HepG2 (cell line): Measurements from ENCODE around the gene PFDN2. TPM values are rescaled to one million over a fixed set of nuclear protein-coding genes. Genes with fewer than 3 reads are reported as not detected.

Experiments used
- ATF5 ChIP-seq: sonication (generic); formaldehyde crosslinking; IDR thresholded peaks from 2 replicates; pipeline ENCODE4 v1.4.0; 2020; ENCODE audit warnings: mild to moderate bottlenecking, low read depth, missing genetic modification reagents
- ATRX ChIP-seq: sonication (generic); formaldehyde crosslinking; IDR thresholded peaks from 2 replicates; pipeline ENCODE4 v1.4.0; 2020; ENCODE audit warnings: missing genetic modification reagents, borderline replicate concordance
- FOSL1 ChIP-seq: sonication (generic); formaldehyde crosslinking; IDR thresholded peaks from 2 replicates; pipeline ENCODE4 v1.9.0; 2021; ENCODE audit warnings: missing genetic modification reagents, borderline replicate concordance
- HDAC1 ChIP-seq: sonication (generic); formaldehyde crosslinking; IDR thresholded peaks from 2 replicates; pipeline ENCODE4 v1.5.1; 2020; ENCODE audit warnings: mild to moderate bottlenecking, missing genetic modification reagents
- KLF12 ChIP-seq: sonication (generic); formaldehyde crosslinking; IDR thresholded peaks from 2 replicates; pipeline ENCODE4 v1.4.0; 2020; ENCODE audit warnings: missing genetic modification reagents, borderline replicate concordance
- LBX2 ChIP-seq: sonication (generic); formaldehyde crosslinking; IDR thresholded peaks from 2 replicates; pipeline ENCODE4 v1.5.0; 2020; ENCODE audit warnings: missing genetic modification reagents, mild to moderate bottlenecking, borderline replicate concordance
- NFIC ChIP-seq: IDR thresholded peaks from 2 replicates; pipeline ENCODE4 v1.6.1; 2012; ENCODE audit warnings: mild to moderate bottlenecking, low read length, inconsistent platforms
- NFYC ChIP-seq: IDR thresholded peaks from 2 replicates; pipeline ENCODE4 v1.6.1; 2016; ENCODE audit warnings: missing genetic modification reagents, missing compliant biosample characterization
- NR2C2 ChIP-seq: sonication (generic); formaldehyde crosslinking; IDR thresholded peaks from 2 replicates; pipeline ENCODE4 v1.4.0; 2020; ENCODE audit warnings: missing genetic modification reagents, mild to moderate bottlenecking, moderate library complexity, borderline replicate concordance
- POGK ChIP-seq: sonication (generic); formaldehyde crosslinking; conservative IDR thresholded peaks from 2 replicates; pipeline ENCODE4 v1.8.0; 2022; ENCODE audit warnings: mild to moderate bottlenecking, moderate library complexity, missing genetic modification reagents
- PREB ChIP-seq: sonication (generic); formaldehyde crosslinking; IDR thresholded peaks from 2 replicates; pipeline ENCODE4 v1.4.0; 2020; ENCODE audit warnings: missing genetic modification reagents
- RFX5 ChIP-seq: IDR thresholded peaks from 2 replicates; pipeline ENCODE4 v1.6.1; 2011; ENCODE audit warnings: low read depth, low read length, improper control_type of control experiment
- THAP8 ChIP-seq: sonication (generic); formaldehyde crosslinking; IDR thresholded peaks from 2 replicates; pipeline ENCODE4 v1.5.1; 2020; ENCODE audit warnings: missing genetic modification reagents, mild to moderate bottlenecking, borderline replicate concordance
- ZBTB46 ChIP-seq: sonication (generic); formaldehyde crosslinking; IDR thresholded peaks from 2 replicates; pipeline ENCODE4 v1.4.0; 2020; ENCODE audit warnings: mild to moderate bottlenecking, missing genetic modification reagents, borderline replicate concordance
- ZNF138 ChIP-seq: sonication (generic); formaldehyde crosslinking; IDR thresholded peaks from 2 replicates; pipeline ENCODE4 v1.5.0; 2020; ENCODE audit warnings: mild to moderate bottlenecking, low read depth, missing genetic modification reagents
- ZNF180 ChIP-seq: sonication (generic); formaldehyde crosslinking; IDR thresholded peaks from 2 replicates; pipeline ENCODE4 v1.4.0; 2020; ENCODE audit warnings: low read depth, missing genetic modification reagents, borderline replicate concordance
- ZNF343 ChIP-seq: sonication (generic); formaldehyde crosslinking; IDR thresholded peaks from 2 replicates; pipeline ENCODE4 v1.4.0; 2020; ENCODE audit warnings: mild to moderate bottlenecking, missing genetic modification reagents
- ZNF569 ChIP-seq: sonication (generic); formaldehyde crosslinking; IDR thresholded peaks from 2 replicates; pipeline ENCODE4 v1.5.0; 2020; ENCODE audit warnings: mild to moderate bottlenecking, missing genetic modification reagents, moderate library complexity, borderline replicate concordance
- ZNF703 ChIP-seq: sonication (generic); formaldehyde crosslinking; IDR thresholded peaks from 2 replicates; pipeline ENCODE4 v1.5.1; 2020; ENCODE audit warnings: missing genetic modification reagents, mild to moderate bottlenecking, moderate library complexity, borderline replicate concordance
- ZNF740 ChIP-seq: sonication (generic); formaldehyde crosslinking; IDR thresholded peaks from 2 replicates; pipeline ENCODE4 v1.4.0; 2020; ENCODE audit warnings: missing genetic modification reagents
- polyA plus RNA-seq, 8 experiments: library from polyadenylated mRNA; depleted of rRNA in 3 of 8; stranded (reverse) in 7 of 8; unstranded in 1 of 8; fragments of >200 nt; fragmentation: Illumina TruSeq in 4 of 8; extraction: Trizol in 4 of 8; gene quantifications; 2 replicates each; pipeline versions ENCODE4 v1.2.1 to v1.2.3, GENCODE V29; 2011 to 2016; ENCODE audit warnings: low read depth in 4 of 8, missing spikeins in 1 of 8, mixed read lengths in 1 of 8; ENCODE audit not compliant: insufficient read depth in 1 of 8
- total RNA-seq, 5 experiments: library from RNA; depleted of rRNA; stranded (reverse); fragments of >200 nt; fragmentation: Illumina TruSeq; extraction: Trizol; gene quantifications; 2 replicates each; pipeline ENCODE4 v1.2.3, GENCODE V29; 2016; ENCODE audit warnings: low read depth in 1 of 5

Gene PFDN2
- total and polyA plus RNA-seq, 2 of the 13 experiments (the other 11 are each of a cell fraction or from before 2014, with no cell fraction given): 62.6 to 63.6 TPM

GRCh38 chr1:161159087-161159912 is 41.5 kb upstream of the PFDN2 start, which contains the start of gene USP21 (continued):
- TF ChIP-seq ZBTB46 (CRISPR knock-in tag) (no peak), ZNF343 (no peak), ZNF703 (CRISPR knock-in tag) (no peak; the same call in 1 of the 2 replicates), HDAC1 (peak; percentile 59), ZNF138 (CRISPR knock-in tag) (no peak), NR2C2 (no peak), ATF5 (no peak), FOSL1 (CRISPR knock-in tag) (no peak), NFYC (CRISPR knock-in tag) (peak; percentile 45; the same call in 1 of the 2 replicates), THAP8 (no peak), ZNF740 (CRISPR knock-in tag) (peak; percentile 90), ATRX (CRISPR knock-in tag) (no peak), LBX2 (CRISPR knock-in tag) (no peak), NFIC (no peak), ZNF569 (CRISPR knock-in tag) (no peak), POGK (CRISPR knock-in tag) (peak; percentile 55; the same call in 1 of the 2 replicates), ZNF180 (CRISPR knock-in tag) (no peak), KLF12 (CRISPR knock-in tag) (no peak), PREB (CRISPR knock-in tag) (no peak), RFX5 (no peak)
